HEK293 (cell line): ENCODE data around the gene TFAP2B.

ENCODE experiments used
- CTCF ChIA-PET: fragments of 350-600 bp; formaldehyde crosslinking; extraction: SDS; loops from one replicate; lab custom pipeline; 2021; ENCODE audit warnings: antibody characterized with exemption; lab: Yijun Ruan, JAX
- POLR2A ChIA-PET: fragments of 300-600 bp; formaldehyde crosslinking; extraction: SDS; loops from one replicate; lab custom pipeline; 2020; ENCODE audit warnings: antibody characterized with exemption, inconsistent platforms; lab: Yijun Ruan, JAX
- H3K27ac ChIP-seq: fragments of 200-500 bp; sonication (Bioruptor generic); 2 replicates; pipeline ENCODE4 v1.5.1; 2014; ENCODE audit warnings: low read depth, low read length, control low read depth, inconsistent platforms; ENCODE audit errors: extremely low read depth
- H3K36me3 ChIP-seq, 2 experiments: fragments of 200-500 bp in 1 of 2; sonication (Bioruptor generic) in 1 of 2; 1 replicate in 1 of 2; 2 replicates in 1 of 2; pipeline ENCODE4 v1.5.1; 2014 to 2017; ENCODE audit warnings: inconsistent platforms in 2 of 2, low read length in 2 of 2; ENCODE audit not compliant: control insufficient read depth in 2 of 2, insufficient read depth in 1 of 2
- H3K4me1 ChIP-seq: fragments of 200-500 bp; sonication (Bioruptor generic); 2 replicates; pipeline ENCODE4 v1.5.1; 2014; ENCODE audit warnings: mild to moderate bottlenecking, low read length, inconsistent platforms; ENCODE audit not compliant: control insufficient read depth, insufficient read depth
- H3K4me3 ChIP-seq: 2 replicates; pipeline ENCODE4 v1.5.1; 2011; ENCODE audit warnings: low read depth, mild to moderate bottlenecking, control low read depth, low read length, moderate library complexity
- H3K9me3 ChIP-seq: fragments of 200-500 bp; sonication (Bioruptor generic); 2 replicates; pipeline ENCODE4 v1.5.1; 2014; ENCODE audit warnings: low read depth, low read length, inconsistent platforms; ENCODE audit not compliant: control insufficient read depth, insufficient read depth
- BCL11A ChIP-seq: fragments of 450-650 bp; formaldehyde crosslinking; IDR thresholded peaks from 2 replicates; pipeline ENCODE4 v1.5.1; 2016; ENCODE audit warnings: low read depth, missing biosample characterization, missing genetic modification characterization
- GLI2 ChIP-seq: fragments of 450-650 bp; formaldehyde crosslinking; IDR thresholded peaks from 2 replicates; pipeline ENCODE4; 2017; ENCODE audit warnings: missing biosample characterization, missing genetic modification characterization, low read depth, borderline replicate concordance
- HOXC10 ChIP-seq: sonication (generic); formaldehyde crosslinking; IDR thresholded peaks from 2 replicates; pipeline ENCODE4 v1.8.1; 2023; ENCODE audit warnings: mild to moderate bottlenecking, missing genetic modification reagents
- KLF10 ChIP-seq: fragments of 450-650 bp; IDR thresholded peaks from 2 replicates; pipeline ENCODE4 v1.5.1; 2018; ENCODE audit warnings: missing biosample characterization, mild to moderate bottlenecking, missing genetic modification characterization
- SETDB1 ChIP-seq: IDR thresholded peaks from one replicate; pipeline ENCODE4 v1.6.1; 2017; ENCODE audit warnings: mild to moderate bottlenecking, low read length, moderate library complexity, mixed read lengths; ENCODE audit not compliant: insufficient read length
- ZBTB1 ChIP-seq: fragments of 450-650 bp; formaldehyde crosslinking; IDR thresholded peaks from 2 replicates; pipeline ENCODE4 v1.5.1; 2016; ENCODE audit warnings: missing biosample characterization, missing genetic modification characterization
- ZFP37 ChIP-seq: fragments of 450-650 bp; formaldehyde crosslinking; IDR thresholded peaks from 2 replicates; pipeline ENCODE4 v1.5.1; 2016; ENCODE audit warnings: missing biosample characterization, missing genetic modification characterization
- ZNF138 ChIP-seq: fragments of 450-650 bp; formaldehyde crosslinking; IDR thresholded peaks from 2 replicates; pipeline ENCODE4 v1.5.1; 2016; ENCODE audit warnings: missing biosample characterization, missing genetic modification characterization, borderline replicate concordance
- ZNF221 ChIP-seq: fragments of 450-650 bp; formaldehyde crosslinking; IDR thresholded peaks from 2 replicates; pipeline ENCODE4 v1.5.1; 2017; ENCODE audit warnings: missing biosample characterization, missing genetic modification characterization, borderline replicate concordance
- ZNF266 ChIP-seq: fragments of 450-650 bp; formaldehyde crosslinking; IDR thresholded peaks from 2 replicates; pipeline ENCODE4 v1.5.1; 2016; ENCODE audit warnings: missing biosample characterization, missing genetic modification characterization, low read depth
- ZNF292 ChIP-seq: fragments of 450-650 bp; formaldehyde crosslinking; IDR thresholded peaks from 2 replicates; pipeline ENCODE4 v1.5.1; 2016; ENCODE audit warnings: low read depth, missing biosample characterization, missing genetic modification characterization, borderline replicate concordance
- ZNF433 ChIP-seq: fragments of 450-650 bp; formaldehyde crosslinking; IDR thresholded peaks from 2 replicates; pipeline ENCODE4 v1.5.1; 2016; ENCODE audit warnings: missing biosample characterization, missing genetic modification characterization, low read depth
- ZNF596 ChIP-seq: fragments of 450-650 bp; IDR thresholded peaks from 2 replicates; pipeline ENCODE4 v1.5.0; 2018; ENCODE audit warnings: missing biosample characterization, mild to moderate bottlenecking, missing genetic modification characterization, moderate library complexity
- ZNF623 ChIP-seq: fragments of 450-650 bp; formaldehyde crosslinking; IDR thresholded peaks from 2 replicates; pipeline ENCODE4 v1.5.1; 2016; ENCODE audit warnings: missing biosample characterization, missing genetic modification characterization
- ZNF747 ChIP-seq: fragments of 450-650 bp; formaldehyde crosslinking; IDR thresholded peaks from 2 replicates; pipeline ENCODE4 v1.5.1; 2016; ENCODE audit warnings: missing biosample characterization, missing genetic modification characterization
- TF ChIP-seq, protein P1 (sequence below): fragments of 450-650 bp; IDR thresholded peaks from 2 replicates; pipeline ENCODE4 v1.5.1; 2018; ENCODE audit warnings: missing biosample characterization, mild to moderate bottlenecking, missing genetic modification characterization
- TF ChIP-seq, protein P2 (sequence below): fragments of 450-650 bp; formaldehyde crosslinking; IDR thresholded peaks from 2 replicates; pipeline ENCODE4 v1.5.1; 2016; ENCODE audit warnings: missing biosample characterization, missing genetic modification characterization
- TF ChIP-seq, protein P3 (sequence below): fragments of 450-650 bp; formaldehyde crosslinking; IDR thresholded peaks from 2 replicates; pipeline ENCODE4 v1.5.1; 2016; ENCODE audit warnings: missing biosample characterization, missing genetic modification characterization
- TF ChIP-seq, protein P4 (sequence below): fragments of 450-650 bp; formaldehyde crosslinking; IDR thresholded peaks from 2 replicates; pipeline ENCODE4 v1.5.1; 2016; ENCODE audit warnings: missing biosample characterization, missing genetic modification characterization, low read depth

TFAP2B gene

DNA sequence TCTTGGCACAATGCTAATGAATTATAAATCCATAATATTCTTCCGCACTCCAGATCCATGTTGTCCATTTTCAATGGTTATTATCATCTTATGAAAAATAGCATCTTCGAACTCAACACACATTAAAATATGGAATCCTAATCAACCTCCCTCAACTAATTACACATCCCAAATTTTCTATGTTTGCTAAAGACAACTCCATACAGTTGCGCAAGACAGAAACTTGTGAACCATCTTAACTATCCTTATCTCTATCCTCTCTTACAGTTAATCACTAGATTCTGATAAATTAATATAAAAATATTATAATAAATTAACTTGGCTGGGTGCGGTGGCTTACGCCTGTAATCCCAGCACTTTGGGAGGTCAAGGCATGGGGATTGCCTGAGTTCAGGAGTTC is 38.3 kb upstream of the TFAP2B start:
- TF ChIP-seq ZNF292 (no peak), KLF10 (tag by site-specific recombination) (no peak), ZNF266 (no peak), GLI2 (no peak), ZNF138 (no peak), ZBTB1 (tag by site-specific recombination) (no peak)
- Histone ChIP-seq H3K27ac (no peak overlapping the region), H3K36me3 (no peaks in the 10 kb centered on the region), H3K9me3 (no peaks in the 10 kb centered on the region), H3K4me3 (no peak overlapping the region), H3K4me1 (no peaks in the 10 kb centered on the region)
- ChIA-PET POLR2A (no interaction called here), CTCF (no interaction called here)

DNA sequence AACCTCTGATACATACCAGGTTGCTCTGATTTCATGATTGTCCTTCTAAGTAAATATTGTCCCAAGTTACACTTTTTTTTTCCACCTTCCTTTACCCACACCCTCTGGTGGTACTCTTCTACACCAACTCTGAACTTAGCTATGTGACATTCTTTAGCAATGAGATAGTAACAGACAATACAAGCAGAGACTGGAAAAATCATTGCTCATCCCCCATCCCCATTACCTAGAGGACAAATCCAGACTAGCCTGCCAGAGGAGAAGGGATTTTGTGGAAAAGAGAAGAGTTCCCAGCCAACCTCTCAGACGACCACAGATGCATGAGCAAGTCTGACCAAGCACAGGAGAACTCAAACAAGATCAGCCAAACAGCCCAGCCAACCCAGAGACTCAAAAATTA is 32.8 kb upstream of the TFAP2B start:
- Histone ChIP-seq H3K4me3 (no peak overlapping the region), H3K9me3 (no peaks in the 10 kb centered on the region), H3K27ac (no peak overlapping the region), H3K4me1 (no peaks in the 10 kb centered on the region), H3K36me3 (no peaks in the 10 kb centered on the region)
- POLR2A ChIA-PET, result no interaction called here
- CTCF ChIA-PET, result no interaction called here
- TF ChIP-seq HOXC10 (CRISPR knock-in tag), result no peak
- TF ChIP-seq, protein P1, sequence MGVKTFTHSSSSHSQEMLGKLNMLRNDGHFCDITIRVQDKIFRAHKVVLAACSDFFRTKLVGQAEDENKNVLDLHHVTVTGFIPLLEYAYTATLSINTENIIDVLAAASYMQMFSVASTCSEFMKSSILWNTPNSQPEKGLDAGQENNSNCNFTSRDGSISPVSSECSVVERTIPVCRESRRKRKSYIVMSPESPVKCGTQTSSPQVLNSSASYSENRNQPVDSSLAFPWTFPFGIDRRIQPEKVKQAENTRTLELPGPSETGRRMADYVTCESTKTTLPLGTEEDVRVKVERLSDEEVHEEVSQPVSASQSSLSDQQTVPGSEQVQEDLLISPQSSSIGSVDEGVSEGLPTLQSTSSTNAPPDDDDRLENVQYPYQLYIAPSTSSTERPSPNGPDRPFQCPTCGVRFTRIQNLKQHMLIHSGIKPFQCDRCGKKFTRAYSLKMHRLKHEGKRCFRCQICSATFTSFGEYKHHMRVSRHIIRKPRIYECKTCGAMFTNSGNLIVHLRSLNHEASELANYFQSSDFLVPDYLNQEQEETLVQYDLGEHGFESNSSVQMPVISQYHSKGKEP (tag by site-specific recombination), result no peak
- TF ChIP-seq ZNF747 (tag by site-specific recombination), result no peak
- TF ChIP-seq BCL11A, result no peak
- TF ChIP-seq, protein P2, sequence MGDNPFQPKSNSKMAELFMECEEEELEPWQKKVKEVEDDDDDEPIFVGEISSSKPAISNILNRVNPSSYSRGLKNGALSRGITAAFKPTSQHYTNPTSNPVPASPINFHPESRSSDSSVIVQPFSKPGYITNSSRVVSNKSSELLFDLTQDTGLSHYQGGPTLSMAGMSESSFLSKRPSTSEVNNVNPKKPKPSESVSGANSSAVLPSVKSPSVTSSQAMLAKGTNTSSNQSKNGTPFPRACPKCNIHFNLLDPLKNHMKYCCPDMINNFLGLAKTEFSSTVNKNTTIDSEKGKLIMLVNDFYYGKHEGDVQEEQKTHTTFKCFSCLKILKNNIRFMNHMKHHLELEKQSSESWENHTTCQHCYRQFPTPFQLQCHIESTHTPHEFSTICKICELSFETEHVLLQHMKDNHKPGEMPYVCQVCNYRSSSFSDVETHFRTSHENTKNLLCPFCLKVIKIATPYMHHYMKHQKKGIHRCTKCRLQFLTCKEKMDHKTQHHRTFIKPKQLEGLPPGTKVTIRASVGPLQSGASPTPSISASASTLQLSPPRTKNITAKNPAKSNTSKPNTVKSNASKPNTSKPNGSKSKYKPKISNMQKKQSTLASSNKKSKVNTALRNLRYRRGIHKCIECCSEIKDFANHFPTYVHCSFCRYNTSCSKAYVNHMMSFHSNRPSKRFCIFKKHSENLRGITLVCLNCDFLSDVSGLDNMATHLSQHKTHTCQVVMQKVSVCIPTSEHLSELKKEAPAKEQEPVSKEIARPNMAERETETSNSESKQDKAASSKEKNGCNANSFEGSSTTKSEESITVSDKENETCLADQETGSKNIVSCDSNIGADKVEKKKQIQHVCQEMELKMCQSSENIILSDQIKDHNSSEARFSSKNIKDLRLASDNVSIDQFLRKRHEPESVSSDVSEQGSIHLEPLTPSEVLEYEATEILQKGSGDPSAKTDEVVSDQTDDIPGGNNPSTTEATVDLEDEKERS (tag by site-specific recombination), result no peak
- TF ChIP-seq, protein P3, sequence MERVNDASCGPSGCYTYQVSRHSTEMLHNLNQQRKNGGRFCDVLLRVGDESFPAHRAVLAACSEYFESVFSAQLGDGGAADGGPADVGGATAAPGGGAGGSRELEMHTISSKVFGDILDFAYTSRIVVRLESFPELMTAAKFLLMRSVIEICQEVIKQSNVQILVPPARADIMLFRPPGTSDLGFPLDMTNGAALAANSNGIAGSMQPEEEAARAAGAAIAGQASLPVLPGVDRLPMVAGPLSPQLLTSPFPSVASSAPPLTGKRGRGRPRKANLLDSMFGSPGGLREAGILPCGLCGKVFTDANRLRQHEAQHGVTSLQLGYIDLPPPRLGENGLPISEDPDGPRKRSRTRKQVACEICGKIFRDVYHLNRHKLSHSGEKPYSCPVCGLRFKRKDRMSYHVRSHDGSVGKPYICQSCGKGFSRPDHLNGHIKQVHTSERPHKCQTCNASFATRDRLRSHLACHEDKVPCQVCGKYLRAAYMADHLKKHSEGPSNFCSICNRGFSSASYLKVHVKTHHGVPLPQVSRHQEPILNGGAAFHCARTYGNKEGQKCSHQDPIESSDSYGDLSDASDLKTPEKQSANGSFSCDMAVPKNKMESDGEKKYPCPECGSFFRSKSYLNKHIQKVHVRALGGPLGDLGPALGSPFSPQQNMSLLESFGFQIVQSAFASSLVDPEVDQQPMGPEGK, result no peak
- TF ChIP-seq ZNF596, result no peak
- TF ChIP-seq ZNF433, result no peak
- TF ChIP-seq, protein P4, sequence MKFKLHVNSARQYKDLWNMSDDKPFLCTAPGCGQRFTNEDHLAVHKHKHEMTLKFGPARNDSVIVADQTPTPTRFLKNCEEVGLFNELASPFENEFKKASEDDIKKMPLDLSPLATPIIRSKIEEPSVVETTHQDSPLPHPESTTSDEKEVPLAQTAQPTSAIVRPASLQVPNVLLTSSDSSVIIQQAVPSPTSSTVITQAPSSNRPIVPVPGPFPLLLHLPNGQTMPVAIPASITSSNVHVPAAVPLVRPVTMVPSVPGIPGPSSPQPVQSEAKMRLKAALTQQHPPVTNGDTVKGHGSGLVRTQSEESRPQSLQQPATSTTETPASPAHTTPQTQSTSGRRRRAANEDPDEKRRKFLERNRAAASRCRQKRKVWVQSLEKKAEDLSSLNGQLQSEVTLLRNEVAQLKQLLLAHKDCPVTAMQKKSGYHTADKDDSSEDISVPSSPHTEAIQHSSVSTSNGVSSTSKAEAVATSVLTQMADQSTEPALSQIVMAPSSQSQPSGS, result no peak
- no peak for TF ChIP-seq ZNF623 (tag by site-specific recombination)
- no peak for TF ChIP-seq ZFP37
- no peak for TF ChIP-seq SETDB1
- no peak for TF ChIP-seq ZNF221
